Endodermal cell (in vitro differentiated cells): ENCODE measurements around the gene MGAT5. TPM values are rescaled to one million over a fixed set of nuclear protein-coding genes. Genes with fewer than 3 reads are reported as not detected.
A peak's percentile ranks its signal among the peaks of the same experiment; 100 is the strongest.

Source experiments
- DNase-seq: peaks from one replicate; pipeline ENCODE4 v3.0.0-alpha.2; 2017
- H3K27ac ChIP-seq: 2 replicates; pipeline ENCODE4 v1.5.1; 2013; ENCODE audit warnings: mild to moderate bottlenecking, low read depth, low read length, moderate library complexity
- H3K27me3 ChIP-seq: 2 replicates; pipeline ENCODE4 v1.6.1; 2013; ENCODE audit warnings: mild to moderate bottlenecking, low read length, moderate library complexity; ENCODE audit not compliant: insufficient read depth, control insufficient read depth, poor library complexity, severe bottlenecking
- H3K36me3 ChIP-seq: 2 replicates; pipeline ENCODE4 v1.7.0; 2013; ENCODE audit warnings: mild to moderate bottlenecking, low read length, moderate library complexity; ENCODE audit not compliant: control insufficient read depth, insufficient read depth
- H3K4me1 ChIP-seq: one replicate; pipeline ENCODE4 v1.7.0; 2013; ENCODE audit warnings: low read length; ENCODE audit not compliant: control insufficient read depth, insufficient read depth
- H3K4me3 ChIP-seq: 2 replicates; pipeline ENCODE4 v1.5.1; 2013; ENCODE audit warnings: mild to moderate bottlenecking, low read length, moderate library complexity
- H3K9ac ChIP-seq: 2 replicates; pipeline ENCODE4 v1.6.1; 2013; ENCODE audit warnings: mild to moderate bottlenecking, low read length, moderate library complexity; ENCODE audit not compliant: poor library complexity, severe bottlenecking; ENCODE audit errors: extremely low read depth
- H3K9me3 ChIP-seq: 2 replicates; pipeline ENCODE4 v1.6.1; 2013; ENCODE audit warnings: mild to moderate bottlenecking, low read length, moderate library complexity; ENCODE audit not compliant: control insufficient read depth
- H3K27ac Mint-ChIP-seq: 2 replicates; pipeline ENCODE4 v1.8.0; 2020; ENCODE audit warnings: mixed read lengths
- H3K27me3 Mint-ChIP-seq: 2 replicates; pipeline ENCODE4 v1.8.0; 2021; ENCODE audit warnings: mild to moderate bottlenecking, mixed read lengths; ENCODE audit not compliant: insufficient read depth
- H3K36me3 Mint-ChIP-seq: 2 replicates; pipeline ENCODE4 v1.8.0; 2020; ENCODE audit warnings: low read depth, mixed read lengths
- H3K4me1 Mint-ChIP-seq: 2 replicates; pipeline ENCODE4 v1.8.0; 2020; ENCODE audit warnings: mixed read lengths
- H3K4me3 Mint-ChIP-seq: 2 replicates; pipeline ENCODE4 v1.8.0; 2020; ENCODE audit warnings: mild to moderate bottlenecking, moderate library complexity, mixed read lengths
- H3K9me3 Mint-ChIP-seq: 2 replicates; pipeline ENCODE4 v1.8.0; 2020; ENCODE audit warnings: mild to moderate bottlenecking, mixed read lengths
- CTCF ChIP-seq: fragments of 200-600 bp; sonication (generic); conservative IDR thresholded peaks from 2 replicates; pipeline ENCODE4 v1.5.0; 2021; ENCODE audit warnings: antibody characterized with exemption, mild to moderate bottlenecking
- WGBS, 2 experiments: methylation state at CpG; one replicate each; pipeline versions ENCODE4 v1.1.5 to v1.1.7; 2013; ENCODE audit warnings: missing lambda C conversion rate in 2 of 2, mixed read lengths in 1 of 2; ENCODE audit not compliant: insufficient coverage in 1 of 2, insufficient read length in 1 of 2; 5-methylcytosine and 5-hydroxymethylcytosine counted together
- total RNA-seq, 2 donors: library from RNA; stranded (reverse); fragmentation: NEBNext Ultra II Directional in 1 of 2; extraction: Animal tissue kit (Norgen Biotek cat#: 25700) in 1 of 2; gene quantifications; 2 replicates in 1 of 2; 3 replicates in 1 of 2; pipeline ENCODE4 v1.2.1, GENCODE V29; 2021

The MGAT5 gene
- total RNA-seq, 2 donors from 2014 or later, result 57.2 to 78.4 TPM

DNA sequence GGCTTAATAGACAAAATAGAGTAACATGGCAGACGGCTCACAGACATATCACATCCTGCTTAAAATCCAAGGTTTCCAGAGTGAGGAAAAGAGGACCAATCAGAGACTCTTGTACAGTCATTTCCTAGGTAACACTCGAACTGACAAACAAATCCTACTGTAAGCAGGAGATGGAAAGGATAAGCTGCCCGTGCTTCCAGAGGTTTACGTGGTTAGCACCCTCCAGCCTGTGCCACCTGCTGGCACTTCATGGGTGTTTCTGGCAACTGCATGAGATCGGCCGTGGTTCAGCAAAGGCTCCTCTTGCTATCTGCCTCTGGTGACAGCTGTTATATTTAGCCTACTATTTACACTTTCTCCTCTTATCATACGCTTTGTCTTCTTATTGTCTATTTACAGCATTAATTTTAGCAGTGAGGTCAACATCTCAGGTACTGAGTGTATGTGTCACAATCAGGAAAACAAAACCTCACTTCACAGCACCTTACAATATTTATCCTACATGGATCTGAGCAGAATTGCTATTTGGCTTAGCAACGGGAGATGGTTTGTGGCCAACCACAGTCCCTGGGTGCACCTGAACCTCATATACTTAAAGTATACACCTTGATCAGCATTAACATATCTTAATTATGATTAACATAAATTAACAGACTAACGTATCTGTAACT is 238.0 kb downstream of the MGAT5 start:
- no peaks in the 10 kb centered on the region for H3K9me3 ChIP-seq
- Mint-ChIP-seq H3K27ac (no peak overlapping the region), H3K9me3 (no peaks in the 10 kb centered on the region), H3K27me3 (peaks cover 2% of the 10 kb centered on the region), H3K4me3 (no peak overlapping the region), H3K36me3 (no peaks in the 10 kb centered on the region), H3K4me1 (no peaks in the 10 kb centered on the region)
- no peak for DNase-seq
- H3K27ac ChIP-seq, result no peak overlapping the region
- peak; percentile 33 for TF ChIP-seq CTCF
- no peaks in the 10 kb centered on the region for H3K4me1 ChIP-seq
- H3K36me3 ChIP-seq, result no peaks in the 10 kb centered on the region
- no peak overlapping the region for H3K4me3 ChIP-seq
- H3K27me3 ChIP-seq, result no peaks in the 10 kb centered on the region
- WGBS, 2 experiments, result 87 to 96% methylated on average over 7 to 9 of the region's 9 CpGs
- H3K9ac ChIP-seq, result no peak overlapping the region

GRCh38 chr2:134493797-134494196 is 239.9 kb downstream of the MGAT5 start:
- H3K4me3 ChIP-seq, result no peak overlapping the region
- Mint-ChIP-seq H3K27ac (no peak overlapping the region), H3K27me3 (peaks cover 2% of the 10 kb centered on the region), H3K36me3 (no peaks in the 10 kb centered on the region), H3K4me1 (no peaks in the 10 kb centered on the region), H3K4me3 (no peak overlapping the region), H3K9me3 (no peaks in the 10 kb centered on the region)
- no peak for DNase-seq
- H3K9ac ChIP-seq, result no peak overlapping the region
- no peak for TF ChIP-seq CTCF
- H3K27ac ChIP-seq, result no peak overlapping the region
- no peaks in the 10 kb centered on the region for H3K4me1 ChIP-seq
- no peaks in the 10 kb centered on the region for H3K36me3 ChIP-seq
- 94% methylated on average over 2 of the region's 4 CpGs; no CpG with 5 or more reads in 1 of the 2 experiments for WGBS, 2 experiments
- H3K27me3 ChIP-seq, result no peaks in the 10 kb centered on the region
- H3K9me3 ChIP-seq, result no peaks in the 10 kb centered on the region

DNA sequence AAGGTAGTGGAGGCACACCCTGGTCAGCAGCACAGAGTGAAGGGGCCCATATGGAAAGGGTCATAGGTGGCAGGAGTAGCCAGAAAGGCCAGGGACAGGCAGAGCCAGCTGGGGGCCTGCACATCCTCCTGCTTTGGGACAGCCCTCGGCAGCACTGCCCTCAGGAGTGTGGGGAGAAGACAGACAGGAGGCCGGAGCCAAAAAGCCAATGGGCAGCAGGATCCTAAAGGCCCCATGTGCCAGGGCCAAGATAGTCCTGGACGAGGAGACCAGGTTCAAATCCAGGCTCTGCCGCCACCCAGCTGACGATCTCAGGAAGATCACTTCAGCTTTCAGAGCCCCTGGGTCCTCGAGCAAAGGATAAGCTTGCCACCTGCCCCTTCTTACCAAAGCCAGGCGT is 244.8 kb downstream of the MGAT5 start:
- TF ChIP-seq CTCF, result no peak
- no peaks in the 10 kb centered on the region for H3K36me3 Mint-ChIP-seq
- no peak for DNase-seq
- peaks cover 6% of the 10 kb centered on the region for H3K27me3 Mint-ChIP-seq
- WGBS, 2 experiments, result 88 to 97% methylated on average over 4 to 7 of the region's 7 CpGs
- H3K27me3 ChIP-seq, result no peaks in the 10 kb centered on the region
- no peak overlapping the region for H3K9ac ChIP-seq
- peaks cover 19% of the 10 kb centered on the region for H3K4me1 Mint-ChIP-seq
- no peak overlapping the region for H3K27ac ChIP-seq
- H3K36me3 ChIP-seq, result no peaks in the 10 kb centered on the region
- no peak overlapping the region for H3K4me3 Mint-ChIP-seq
- no peak overlapping the region for H3K27ac Mint-ChIP-seq
- no peaks in the 10 kb centered on the region for H3K9me3 ChIP-seq
- H3K9me3 Mint-ChIP-seq, result no peaks in the 10 kb centered on the region
- H3K4me1 ChIP-seq, result no peaks in the 10 kb centered on the region
- no peak overlapping the region for H3K4me3 ChIP-seq
